K562 (cell line): ENCODE measurements around the gene OR56A4. TPM values are rescaled to one million over a fixed set of nuclear protein-coding genes. Genes with fewer than 3 reads are reported as not detected.

ENCODE experiments used
- ATAC-seq: fragments of 200-7000 bp; cut with Tn5 transposase; 3 replicates; pipeline ENCODE4 v1.9.1; 2020; ENCODE audit warnings: moderate library complexity
- BruUV-seq: library from RNA; stranded (reverse); fragments of 400-500 nt; replicated peaks from 2 replicates; lab custom pipeline; 2021; lab: Mats Ljungman, UMichigan
- CTCF ChIA-PET: fragments of 300-600 bp; formaldehyde crosslinking; extraction: SDS; loops from one replicate; lab custom pipeline; 2021; ENCODE audit warnings: low intra/inter-chr PET ratio; lab: Yijun Ruan, JAX
- POLR2A ChIA-PET: fragments of 300-600, 350-650 bp; sonication (Branson Sonifier 250); formaldehyde crosslinking; extraction: SDS; loops from one replicate; lab custom pipeline; 2021; ENCODE audit warnings: antibody characterized with exemption, inconsistent platforms; lab: Yijun Ruan, JAX
- DNase-seq, 4 experiments: peaks; one replicate each; pipeline versions ENCODE4 v3.0.0 to v3.0.0-alpha.2; 2011 to 2018; ENCODE audit warnings: low spot score in 3 of 4, mixed read lengths in 3 of 4; ENCODE audit errors: extremely low read depth in 1 of 4
- FAIRE-seq: peaks from 2 replicates; lab custom pipeline; 2011; peaks lifted over from hg19 to GRCh38; lab: Jason Lieb, UNC
- H2AFZ ChIP-seq: 2 replicates; pipeline ENCODE4 v1.6.0; 2011; ENCODE audit warnings: low read depth, low read length, control low read depth, inconsistent platforms
- H3K27ac ChIP-seq: fragments of 200-600 bp; 3 replicates; pipeline ENCODE4 v1.8.0; 2011; ENCODE audit warnings: low read depth, mild to moderate bottlenecking, control low read depth, inconsistent platforms, low read length, moderate library complexity, mixed read lengths; ENCODE audit errors: extremely low read depth
- H3K27me3 ChIP-seq, 2 experiments: fragments of 300-600 bp in 1 of 2; 2 replicates in 1 of 2; 3 replicates in 1 of 2; pipeline versions ENCODE4 v1.6.0 to v1.8.0; 2011; ENCODE audit warnings: inconsistent platforms in 2 of 2, low read length in 2 of 2, mild to moderate bottlenecking in 1 of 2, mixed read lengths in 1 of 2, moderate library complexity in 1 of 2; ENCODE audit not compliant: control insufficient read depth in 2 of 2, insufficient read depth in 2 of 2
- H3K36me3 ChIP-seq: fragments of 300-600 bp; 3 replicates; pipeline ENCODE4 v1.8.0; 2011; ENCODE audit warnings: mild to moderate bottlenecking, low read length, inconsistent platforms; ENCODE audit not compliant: control insufficient read depth, insufficient read depth
- H3K4me1 ChIP-seq, 2 experiments: fragments of 200-600 bp in 1 of 2; replicated peaks in 1 of 2; 2 replicates in 1 of 2; 3 replicates in 1 of 2; pipeline versions ENCODE4 v1.5.1 to v1.8.0; 2011; ENCODE audit warnings: inconsistent platforms in 2 of 2, low read length in 2 of 2, mild to moderate bottlenecking in 1 of 2, mixed read lengths in 1 of 2, moderate library complexity in 1 of 2; ENCODE audit not compliant: control insufficient read depth in 2 of 2, insufficient read depth in 2 of 2
- H3K4me2 ChIP-seq: 2 replicates; pipeline ENCODE4 v1.6.1; 2011; ENCODE audit warnings: low read length, control low read depth, inconsistent platforms, mixed read lengths; ENCODE audit not compliant: insufficient read depth
- H3K4me3 ChIP-seq: fragments of 200-600 bp; sonication (generic), shearing (Covaris generic); 2 replicates; pipeline ENCODE4 v1.5.1; 2016; ENCODE audit warnings: control low read depth, inconsistent platforms
- H3K79me2 ChIP-seq: fragments of 200-600 bp; 3 replicates; pipeline ENCODE4 v1.8.0; 2011; ENCODE audit warnings: low read length, inconsistent platforms; ENCODE audit not compliant: control insufficient read depth, insufficient read depth
- H3K9ac ChIP-seq, 2 experiments: 2 replicates each; pipeline versions ENCODE4 v1.6.0 to v1.6.1; 2011; ENCODE audit warnings: low read depth in 2 of 2, low read length in 2 of 2, control low read depth in 1 of 2, inconsistent platforms in 1 of 2, mild to moderate bottlenecking in 1 of 2, mixed read lengths in 1 of 2; ENCODE audit not compliant: insufficient read depth in 1 of 2
- H3K9me1 ChIP-seq: one replicate; pipeline ENCODE4 v1.6.0; 2011; ENCODE audit warnings: inconsistent platforms, mild to moderate bottlenecking, low read length, moderate library complexity; ENCODE audit not compliant: control insufficient read depth, insufficient read depth
- H3K9me3 ChIP-seq: replicated peaks from 2 replicates; pipeline ENCODE4 v1.5.1; 2011; ENCODE audit warnings: low read depth, low read length, inconsistent platforms; ENCODE audit not compliant: control insufficient read depth, insufficient read depth
- H4K20me1 ChIP-seq: replicated peaks from 2 replicates; pipeline ENCODE4 v1.6.1; 2011; ENCODE audit warnings: low read length, inconsistent platforms, mixed read lengths; ENCODE audit not compliant: control insufficient read depth, insufficient read depth
- CTBP1 ChIP-seq: fragments of 450-650 bp; IDR thresholded peaks from 2 replicates; pipeline ENCODE4 v1.6.1; 2016; ENCODE audit warnings: borderline replicate concordance
- HNRNPUL1 ChIP-seq: fragments of 200-400 bp; formaldehyde crosslinking; IDR thresholded peaks from 2 replicates; pipeline ENCODE4 v1.6.1; 2017; ENCODE audit warnings: low read length
- MAZ ChIP-seq, 2 experiments: fragments of 450-650 bp in 1 of 2; sonication (generic) in 1 of 2; formaldehyde crosslinking; IDR thresholded peaks in 1 of 2; conservative IDR thresholded peaks in 1 of 2; 2 replicates each; pipeline versions ENCODE4 v1.4.0 to v1.5.0; 2020; ENCODE audit warnings: mild to moderate bottlenecking in 1 of 2, missing genetic modification reagents in 1 of 2
- MCM3 ChIP-seq: fragments of 450-650 bp; IDR thresholded peaks from 2 replicates; pipeline ENCODE4 v1.6.1; 2016
- POLR3G ChIP-seq: IDR thresholded peaks from 2 replicates; pipeline ENCODE4 v1.6.1; 2011; ENCODE audit not compliant: insufficient read length, insufficient replicate concordance; ENCODE audit errors: extremely low read depth
- PRPF4 ChIP-seq: fragments of 200-400 bp; formaldehyde crosslinking; IDR thresholded peaks from one replicate; pipeline ENCODE4 v1.6.1; 2017; ENCODE audit warnings: low read length, low read depth, mild to moderate bottlenecking; ENCODE audit not compliant: insufficient read depth, poor library complexity, severe bottlenecking
- TOE1 ChIP-seq, 2 experiments: fragments of 450-650 bp in 1 of 2; sonication (generic) in 1 of 2; formaldehyde crosslinking in 1 of 2; IDR thresholded peaks; 2 replicates each; pipeline versions ENCODE4 v1.7.1 to v1.8.0; 2016 to 2022; ENCODE audit warnings: borderline replicate concordance in 2 of 2, mild to moderate bottlenecking in 2 of 2, antibody characterized with exemption in 1 of 2, inconsistent platforms in 1 of 2, low read depth in 1 of 2, missing genetic modification reagents in 1 of 2, moderate library complexity in 1 of 2
- XRCC3 ChIP-seq: fragments of 450-650 bp; IDR thresholded peaks from 2 replicates; pipeline ENCODE4 v1.6.1; 2017; ENCODE audit warnings: mild to moderate bottlenecking, moderate library complexity
- ZBTB17 ChIP-seq: fragments of 450-650 bp; formaldehyde crosslinking; IDR thresholded peaks from 2 replicates; pipeline ENCODE4 v1.4.0; 2020; ENCODE audit warnings: mild to moderate bottlenecking
- ZEB2 ChIP-seq: fragments of 450-650 bp; IDR thresholded peaks from 2 replicates; pipeline ENCODE4 v1.6.1; 2016
- ZNF140 ChIP-seq: fragments of 250-450 bp; sonication (Bioruptor Pico); IDR thresholded peaks from 2 replicates; pipeline ENCODE4 v1.8.0; 2021; ENCODE audit warnings: moderate library complexity, mild to moderate bottlenecking, inconsistent platforms
- ZNF445 ChIP-seq: fragments of 250-450 bp; sonication (Bioruptor Pico); IDR thresholded peaks from 2 replicates; pipeline ENCODE4 v1.4.0; 2020; ENCODE audit warnings: low read depth, mild to moderate bottlenecking, moderate library complexity
- ZNF561 ChIP-seq: fragments of 450-650 bp; formaldehyde crosslinking; conservative IDR thresholded peaks from 2 replicates; pipeline ENCODE4 v1.4.0; 2020; ENCODE audit warnings: mild to moderate bottlenecking, moderate library complexity
- ZNF589 ChIP-seq: fragments of 200-800 bp; sonication (Bioruptor generic); IDR thresholded peaks from 2 replicates; pipeline ENCODE4 v1.6.1; 2016; ENCODE audit warnings: low read depth, missing genetic modification characterization, missing compliant biosample characterization
- in situ Hi-C: fragments of 300-500 bp; cut with MboI; formaldehyde crosslinking; loops from 4 replicates; pipeline ENCODE4 v1.15.0; 2018; ENCODE audit warnings: inconsistent platforms, mixed read lengths
- intact Hi-C: fragments of 100-400 bp; cut with micrococcal nuclease; formaldehyde crosslinking; loops from 2 replicates; pipeline ENCODE4 v1.14.2; 2022
- polyA plus RNA-seq, 8 experiments: library from polyadenylated mRNA; depleted of rRNA in 4 of 8; stranded (reverse) in 5 of 8; unstranded in 3 of 8; fragments of >200 nt; fragmentation: Nextera tagmentation in 2 of 8; fragmentation: Illumina TruSeq in 1 of 8; extraction: Ambion mirVana in 2 of 8; extraction: Trizol in 1 of 8; gene quantifications; 2 replicates each; pipeline versions ENCODE4 v1.2.1 to v1.2.3, GENCODE V29; 2011 to 2014; ENCODE audit warnings: inconsistent platforms in 1 of 8, missing spikeins in 1 of 8
- total RNA-seq, 7 experiments: library from RNA; depleted of rRNA in 6 of 7; stranded (reverse); fragments of >200 nt in 6 of 7; fragmentation: Illumina TruSeq in 2 of 7; extraction: Trizol in 2 of 7; gene quantifications; 2 replicates each; pipeline versions ENCODE4 v1.2.1 to v1.2.3, GENCODE V29; 2011 to 2021; ENCODE audit warnings: low replicate concordance in 1 of 7
- TF ChIP-seq, protein P1 (sequence below): fragments of 250-450 bp; sonication (Bioruptor Pico); IDR thresholded peaks from 2 replicates; pipeline ENCODE4 v1.5.0; 2021; ENCODE audit warnings: mild to moderate bottlenecking, moderate library complexity
- TF ChIP-seq, protein P2 (sequence below): fragments of 450-650 bp; formaldehyde crosslinking; IDR thresholded peaks from 2 replicates; pipeline ENCODE4 v1.4.0; 2022; ENCODE audit warnings: missing genetic modification characterization

OR56A4 gene
- total and polyA plus RNA-seq, 9 of the 15 experiments (the other 6 are each of a cell fraction or from before 2014, with no cell fraction given): not detected

DNA sequence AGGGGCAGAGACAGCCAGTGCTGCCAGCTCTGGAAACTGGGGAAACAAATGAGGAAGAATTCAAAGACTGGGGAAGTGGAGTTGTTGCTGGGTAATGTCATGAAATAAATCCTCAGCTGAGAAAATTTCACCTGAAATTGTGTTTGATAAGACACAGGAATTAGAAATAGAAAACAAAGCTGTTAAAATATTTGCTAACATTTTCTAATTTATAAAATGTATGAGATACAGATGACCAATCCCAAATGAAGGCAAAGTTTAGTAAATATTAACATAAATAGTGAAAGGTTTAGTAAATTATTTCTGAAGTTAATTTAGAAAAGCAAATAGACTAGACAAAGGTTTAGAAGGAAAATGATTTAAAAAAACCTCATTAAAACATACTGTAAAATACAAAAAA lies 38.4 kb downstream of the OR56A4 start, which contains the start of gene OR56A5:
Gene OR56A5, minus strand, starts transcription at position 101 of the 400 bp plus-strand sequence. Its CDS starts 0 bp downstream, at position 101.
- no peak within 1 kb of the TSS for H3K4me2 ChIP-seq
- no peak within 1 kb of the TSS for H3K9ac ChIP-seq
- DNase-seq (no peak), ATAC-seq (no peak), FAIRE-seq (no peak)
- no peaks in the 10 kb centered on the region for H3K4me1 ChIP-seq
- H2AFZ ChIP-seq: no peak within 1 kb of the TSS
- no peak within 1 kb of the TSS for H3K4me3 ChIP-seq
- H3K9me1 ChIP-seq: no peaks in the 10 kb centered on the region
- ChIA-PET CTCF (no interaction called here), POLR2A (interaction anchor here (0.8 kb wide), 1 partner anchor 66 kb away, joined by 3 read pairs; no protein-coding TSS in a partner anchor)
- no peaks in the 10 kb centered on the region for H3K79me2 ChIP-seq
- H4K20me1 ChIP-seq: no peaks in the 10 kb centered on the region
- peaks cover 0 to 7% of the 10 kb centered on the region in 2 experiments; a peak in 2 of 5 replicates for H3K27me3 ChIP-seq
- TF ChIP-seq POLR3G: no peak
- TF ChIP-seq CTBP1: no peak
- TF ChIP-seq, protein P1, sequence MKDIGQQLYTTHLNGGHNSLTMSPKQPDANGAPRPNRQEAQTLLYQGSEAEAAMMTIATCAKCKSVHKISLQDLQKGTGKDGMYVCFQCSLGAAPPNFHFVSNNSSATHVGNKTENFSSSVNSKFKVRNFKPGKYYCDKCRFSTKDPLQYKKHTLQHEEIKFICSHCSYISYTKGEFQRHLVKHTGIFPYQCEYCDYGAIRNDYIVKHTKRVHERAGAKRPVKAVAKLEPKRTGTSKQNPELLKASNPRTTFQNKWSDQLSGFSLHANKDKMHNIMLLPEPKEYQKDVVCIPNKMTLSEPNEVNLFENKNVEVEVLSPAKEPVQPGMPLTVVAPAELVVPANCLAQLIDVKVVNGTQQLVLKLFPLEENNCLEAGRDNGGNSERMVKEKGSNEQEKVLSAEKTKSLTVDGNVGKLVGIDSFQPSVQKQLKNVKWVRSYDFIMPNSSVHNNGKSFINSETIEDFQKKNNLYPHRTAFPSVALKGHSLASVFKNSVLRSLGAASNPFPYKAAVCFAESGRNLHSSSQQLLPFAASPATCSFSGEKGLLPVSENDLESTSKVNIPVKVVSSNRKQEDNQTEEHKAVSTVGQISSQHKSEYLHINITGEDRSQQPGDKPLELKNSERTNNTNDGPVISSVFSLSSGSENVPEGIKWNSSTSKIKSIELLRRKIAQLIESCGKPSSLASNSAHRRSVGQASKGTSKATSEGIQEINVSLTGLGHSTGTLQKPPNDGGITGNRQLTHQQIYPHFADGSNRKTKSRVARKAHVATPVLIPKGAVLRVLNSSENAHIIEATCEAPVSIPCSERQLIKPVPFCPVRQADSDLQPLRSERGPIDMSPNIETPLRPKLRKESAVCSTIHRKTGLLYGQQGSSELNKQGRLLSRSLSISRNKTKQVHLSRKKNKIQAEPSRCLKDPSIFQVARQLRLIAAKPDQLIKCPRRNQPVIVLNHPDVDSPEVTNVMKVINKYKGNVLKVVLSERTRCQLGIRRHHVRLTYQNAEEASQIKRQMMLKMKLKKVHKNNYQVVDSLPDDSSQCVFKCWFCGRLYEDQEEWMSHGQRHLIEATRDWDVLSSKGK: no peak
- no peak for TF ChIP-seq MCM3
- no peak for TF ChIP-seq XRCC3
- TF ChIP-seq ZBTB17 (CRISPR knock-in tag): no peak
- no peak for TF ChIP-seq ZNF589 (CRISPR knock-in tag)
- TF ChIP-seq ZEB2: no peak
- no peak for TF ChIP-seq ZNF445 (CRISPR knock-in tag)
- TF ChIP-seq, protein P2, sequence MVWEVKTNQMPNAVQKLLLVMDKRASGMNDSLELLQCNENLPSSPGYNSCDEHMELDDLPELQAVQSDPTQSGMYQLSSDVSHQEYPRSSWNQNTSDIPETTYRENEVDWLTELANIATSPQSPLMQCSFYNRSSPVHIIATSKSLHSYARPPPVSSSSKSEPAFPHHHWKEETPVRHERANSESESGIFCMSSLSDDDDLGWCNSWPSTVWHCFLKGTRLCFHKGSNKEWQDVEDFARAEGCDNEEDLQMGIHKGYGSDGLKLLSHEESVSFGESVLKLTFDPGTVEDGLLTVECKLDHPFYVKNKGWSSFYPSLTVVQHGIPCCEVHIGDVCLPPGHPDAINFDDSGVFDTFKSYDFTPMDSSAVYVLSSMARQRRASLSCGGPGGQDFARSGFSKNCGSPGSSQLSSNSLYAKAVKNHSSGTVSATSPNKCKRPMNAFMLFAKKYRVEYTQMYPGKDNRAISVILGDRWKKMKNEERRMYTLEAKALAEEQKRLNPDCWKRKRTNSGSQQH (CRISPR knock-in tag): no peak
- no peak for TF ChIP-seq ZNF140 (CRISPR knock-in tag)
- TF ChIP-seq PRPF4: no peak
- TF ChIP-seq ZNF561: no peak
- no peak for TF ChIP-seq HNRNPUL1
- TF ChIP-seq TOE1 (IDR thresholded peaks at IDR 0.05; ENCODE audit: borderline replicate concordance): no peak
- no peak for TF ChIP-seq TOE1 (CRISPR knock-in tag; IDR thresholded peaks at IDR 0.05; ENCODE audit: borderline replicate concordance, low read depth)
- no peak for TF ChIP-seq MAZ (CRISPR knock-in tag; conservative IDR thresholded peaks at IDR 0.05 in 1 of 2, IDR thresholded peaks at IDR 0.05 in 1 of 2)
- H3K36me3 ChIP-seq: no peaks in the 10 kb centered on the region
- H3K9me3 ChIP-seq: 0 out of 2 replicates have a peak, but pooled peaks cover 1% of the 10 kb centered on the region
- BruUV-seq: no TSS peak
- in situ Hi-C loops: no loop called here
- no peak within 1 kb of the TSS for H3K27ac ChIP-seq
- intact Hi-C loops: no loop called here
